D721Med (cell line): ENCODE measurements around the gene KRT13.

Experiments used
- DNase-seq: peaks from one replicate; pipeline ENCODE4 v3.0.0; 2011; ENCODE audit warnings: low spot score; ENCODE audit not compliant: insufficient read length
- FAIRE-seq: peaks from 2 replicates; lab custom pipeline; 2011; peaks lifted over from hg19 to GRCh38; lab: Jason Lieb, UNC
- CTCF ChIP-seq: IDR thresholded peaks from 2 replicates; pipeline ENCODE4 v1.5.1; 2012; ENCODE audit warnings: mild to moderate bottlenecking, control low read depth; ENCODE audit not compliant: insufficient read depth; ENCODE audit errors: missing control alignments

KRT13 gene

GRCh38 chr17:41512546-41513167 lies 7.2 kb upstream of the KRT13 start:
- no peak for TF ChIP-seq CTCF
- DNase-seq (no peak), FAIRE-seq (no peak)

- DNase-seq (no peak), FAIRE-seq (no peak)
- no peak for TF ChIP-seq CTCF
Observed at GRCh38 chr17:41511716-41512115, 6.3 kb upstream of the KRT13 start.

GRCh38 chr17:41511116-41511515 lies 5.7 kb upstream of the KRT13 start:
- TF ChIP-seq CTCF, result no peak
- FAIRE-seq (no peak), DNase-seq (no peak)

- TF ChIP-seq CTCF, result no peak
- FAIRE-seq (no peak), DNase-seq (no peak)
Observed at GRCh38 chr17:41510251-41511065, 5.0 kb upstream of the KRT13 start.

- DNase-seq (no peak), FAIRE-seq (no peak)
- TF ChIP-seq CTCF, result no peak
Observed at GRCh38 chr17:41507315-41507880, 2.0 kb upstream of the KRT13 start.

GRCh38 chr17:41505809-41506767 lies 676 bp upstream of the KRT13 start:
- DNase-seq, result no peak
- TF ChIP-seq CTCF, result no peak
- FAIRE-seq, result no peak
